Breast epithelium (tissue), 3 donors: ENCODE measurements around the gene CAPN11.

Experiments
- POLR2A ChIP-seq: fragments of 450-650 bp; IDR thresholded peaks from one replicate; pipeline ENCODE4 v1.6.1; 2016; ENCODE audit warnings: antibody characterized with exemption, mild to moderate bottlenecking, moderate library complexity
- POLR2AphosphoS5 ChIP-seq, 3 donors: sonication (generic); formaldehyde crosslinking; IDR thresholded peaks; one replicate each; pipeline ENCODE4 v1.6.1; 2017; ENCODE audit warnings: antibody characterized with exemption in 3 of 3
- TF ChIP-seq, protein P1 (sequence below), 3 donors: fragments of 450-650 bp; IDR thresholded peaks; one replicate each; pipeline ENCODE4 v1.5.1; 2016 to 2017; ENCODE audit warnings: antibody characterized with exemption in 3 of 3, mild to moderate bottlenecking in 3 of 3, moderate library complexity in 3 of 3

GRCh38 chr6:44228031-44228430 lies 69.4 kb downstream of the CAPN11 start:
- TF ChIP-seq, protein P1, sequence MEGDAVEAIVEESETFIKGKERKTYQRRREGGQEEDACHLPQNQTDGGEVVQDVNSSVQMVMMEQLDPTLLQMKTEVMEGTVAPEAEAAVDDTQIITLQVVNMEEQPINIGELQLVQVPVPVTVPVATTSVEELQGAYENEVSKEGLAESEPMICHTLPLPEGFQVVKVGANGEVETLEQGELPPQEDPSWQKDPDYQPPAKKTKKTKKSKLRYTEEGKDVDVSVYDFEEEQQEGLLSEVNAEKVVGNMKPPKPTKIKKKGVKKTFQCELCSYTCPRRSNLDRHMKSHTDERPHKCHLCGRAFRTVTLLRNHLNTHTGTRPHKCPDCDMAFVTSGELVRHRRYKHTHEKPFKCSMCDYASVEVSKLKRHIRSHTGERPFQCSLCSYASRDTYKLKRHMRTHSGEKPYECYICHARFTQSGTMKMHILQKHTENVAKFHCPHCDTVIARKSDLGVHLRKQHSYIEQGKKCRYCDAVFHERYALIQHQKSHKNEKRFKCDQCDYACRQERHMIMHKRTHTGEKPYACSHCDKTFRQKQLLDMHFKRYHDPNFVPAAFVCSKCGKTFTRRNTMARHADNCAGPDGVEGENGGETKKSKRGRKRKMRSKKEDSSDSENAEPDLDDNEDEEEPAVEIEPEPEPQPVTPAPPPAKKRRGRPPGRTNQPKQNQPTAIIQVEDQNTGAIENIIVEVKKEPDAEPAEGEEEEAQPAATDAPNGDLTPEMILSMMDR (IDR thresholded peaks at IDR 0.05): no peak
- TF ChIP-seq POLR2A (no peak), POLR2AphosphoS5 (IDR thresholded peaks at IDR 0.05) (no peak)
